Effector memory CD4-positive, alpha-beta T cell (primary cell): ENCODE measurements around the gene TBC1D8.

Experiments
- DNase-seq, 3 donors: peaks; one replicate each; pipeline ENCODE4 v3.0.0-alpha.2; 2020
- H3K27ac ChIP-seq: 2 replicates; pipeline ENCODE4 v1.7.0; 2013; ENCODE audit warnings: mild to moderate bottlenecking, low read length, moderate library complexity; ENCODE audit not compliant: insufficient read depth, poor library complexity, severe bottlenecking
- H3K27me3 ChIP-seq: replicated peaks from 2 replicates; pipeline ENCODE4 v1.7.0; 2013; ENCODE audit warnings: mild to moderate bottlenecking, low read length; ENCODE audit not compliant: insufficient read depth, control insufficient read depth, poor library complexity, severe bottlenecking
- H3K36me3 ChIP-seq: 2 replicates; pipeline ENCODE4 v1.7.0; 2013; ENCODE audit warnings: mild to moderate bottlenecking, low read length, moderate library complexity; ENCODE audit not compliant: control insufficient read depth, insufficient read depth
- H3K4me1 ChIP-seq: 2 replicates; pipeline ENCODE4 v1.7.0; 2013; ENCODE audit warnings: low read length, mild to moderate bottlenecking; ENCODE audit not compliant: control insufficient read depth, insufficient read depth, poor library complexity, severe bottlenecking
- H3K4me3 ChIP-seq: 2 replicates; pipeline ENCODE4 v1.7.0; 2013; ENCODE audit warnings: low read length, low read depth, mild to moderate bottlenecking; ENCODE audit not compliant: insufficient read depth, poor library complexity, severe bottlenecking
- H3K9me3 ChIP-seq: 2 replicates; pipeline ENCODE4 v1.7.0; 2013; ENCODE audit warnings: mild to moderate bottlenecking, low read length, moderate library complexity; ENCODE audit not compliant: control insufficient read depth

Gene TBC1D8

GRCh38 chr2:101004620-101005325 is 146.4 kb downstream of the TBC1D8 start:
- peaks cover 11% of the 10 kb centered on the region for H3K4me1 ChIP-seq
- no peaks in the 10 kb centered on the region for H3K9me3 ChIP-seq
- peaks cover 50% of the 10 kb centered on the region for H3K36me3 ChIP-seq
- DNase-seq, result no peak
- no peak overlapping the region for H3K4me3 ChIP-seq
- H3K27me3 ChIP-seq, result no peaks in the 10 kb centered on the region
- no peak overlapping the region for H3K27ac ChIP-seq

GRCh38 chr2:101003278-101003775 is 147.9 kb downstream of the TBC1D8 start:
- peak overlapping the region; percentile 87 for H3K27ac ChIP-seq
- H3K9me3 ChIP-seq, result no peaks in the 10 kb centered on the region
- peaks cover 48% of the 10 kb centered on the region for H3K36me3 ChIP-seq
- DNase-seq, result no peak
- H3K27me3 ChIP-seq, result no peaks in the 10 kb centered on the region
- peak overlapping the region; percentile 99 for H3K4me3 ChIP-seq
- H3K4me1 ChIP-seq, result peaks cover 11% of the 10 kb centered on the region

DNA sequence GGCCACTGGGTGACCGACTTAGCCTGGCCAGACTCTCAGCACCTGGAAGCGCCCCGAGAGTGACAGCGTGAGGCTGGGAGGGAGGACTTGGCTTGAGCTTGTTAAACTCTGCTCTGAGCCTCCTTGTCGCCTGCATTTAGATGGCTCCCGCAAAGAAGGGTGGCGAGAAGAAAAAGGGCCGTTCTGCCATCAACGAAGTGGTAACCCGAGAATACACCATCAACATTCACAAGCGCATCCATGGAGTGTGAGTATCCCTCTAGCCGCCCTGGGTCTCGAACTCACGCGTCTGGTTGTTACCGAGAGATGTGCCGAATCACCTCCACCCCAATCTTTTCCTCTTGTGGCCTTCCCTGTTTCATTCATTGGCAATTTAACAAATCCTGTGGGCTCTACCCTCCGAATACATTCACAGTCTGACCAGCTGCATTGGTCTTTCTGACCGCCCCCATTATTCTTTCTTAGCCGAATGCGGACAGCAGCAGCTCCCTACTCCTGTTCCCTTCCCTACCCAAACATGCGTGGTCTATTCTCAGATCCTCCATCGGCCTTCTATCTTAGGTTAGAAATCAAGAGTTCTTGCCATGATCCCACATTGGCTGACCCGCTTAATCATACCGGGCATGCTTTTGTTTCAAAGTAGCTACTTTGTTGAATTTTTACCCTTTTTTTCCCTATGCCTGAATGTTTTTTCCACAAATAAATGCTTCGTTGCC is 148.5 kb downstream of the TBC1D8 start:
- Histone ChIP-seq H3K4me3 (peak overlapping the region; percentile 99), H3K36me3 (peaks cover 44% of the 10 kb centered on the region), H3K27me3 (no peaks in the 10 kb centered on the region), H3K27ac (peak overlapping the region; percentile 87), H3K4me1 (peaks cover 11% of the 10 kb centered on the region), H3K9me3 (no peaks in the 10 kb centered on the region)
- DNase-seq, result no peak

DNA sequence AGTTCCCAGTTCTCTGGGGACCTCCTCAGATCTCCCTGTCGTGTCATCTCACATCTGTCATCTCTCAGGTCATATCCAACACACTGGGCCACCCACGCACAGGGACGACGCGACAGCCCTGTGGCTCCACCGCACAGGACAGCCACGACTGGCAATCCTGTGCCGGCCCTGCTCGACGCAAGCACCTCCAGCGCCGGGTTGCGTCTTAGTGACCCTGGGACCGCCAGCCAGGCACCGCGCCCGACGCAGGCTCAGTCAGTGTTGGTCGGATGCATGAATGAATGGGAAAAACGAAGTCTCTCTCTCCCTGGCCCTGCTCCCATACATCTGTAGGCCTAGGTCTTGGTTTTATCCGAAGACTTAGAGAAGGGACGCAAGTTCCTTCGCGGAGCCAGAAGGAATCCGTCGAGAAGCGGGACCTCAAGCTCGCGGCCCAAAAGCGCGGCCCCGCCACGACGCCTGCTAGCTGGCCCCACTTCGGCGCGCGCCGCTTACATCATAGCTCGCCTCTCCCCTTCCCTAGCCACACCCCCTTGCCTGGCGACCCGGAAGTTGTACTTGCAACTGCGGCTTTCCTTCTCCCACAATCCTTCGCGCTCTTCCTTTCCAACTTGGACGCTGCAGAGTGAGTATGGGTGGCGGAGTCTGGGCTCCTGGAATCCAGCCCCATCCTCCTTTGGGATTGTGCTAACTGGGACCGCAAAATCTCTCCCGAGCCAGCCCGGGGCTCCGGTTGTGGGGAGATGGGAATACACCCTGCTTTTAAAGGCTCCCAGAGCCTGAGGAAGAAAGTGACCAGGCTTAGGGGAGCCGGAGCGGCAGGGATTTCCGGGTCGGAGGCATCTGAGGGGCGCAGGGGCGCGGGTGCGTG is 149.3 kb downstream of the TBC1D8 start, which contains the start of gene RPL31:
TSS of gene RPL31 (plus strand) at position 599 of the 871 bp plus-strand sequence. CDS start 413 bp downstream, outside the sequence.
- peak within 1 kb of the TSS; percentile 99 for H3K4me3 ChIP-seq
- H3K9me3 ChIP-seq, result no peaks in the 10 kb centered on the region
- peaks cover 36% of the 10 kb centered on the region for H3K36me3 ChIP-seq
- H3K27ac ChIP-seq, result peak within 1 kb of the TSS; percentile 87
- H3K4me1 ChIP-seq, result peaks cover 11% of the 10 kb centered on the region
- H3K27me3 ChIP-seq, result no peaks in the 10 kb centered on the region
- DNase-seq, result peak; percentile 90 to 95 (median 91)

DNA sequence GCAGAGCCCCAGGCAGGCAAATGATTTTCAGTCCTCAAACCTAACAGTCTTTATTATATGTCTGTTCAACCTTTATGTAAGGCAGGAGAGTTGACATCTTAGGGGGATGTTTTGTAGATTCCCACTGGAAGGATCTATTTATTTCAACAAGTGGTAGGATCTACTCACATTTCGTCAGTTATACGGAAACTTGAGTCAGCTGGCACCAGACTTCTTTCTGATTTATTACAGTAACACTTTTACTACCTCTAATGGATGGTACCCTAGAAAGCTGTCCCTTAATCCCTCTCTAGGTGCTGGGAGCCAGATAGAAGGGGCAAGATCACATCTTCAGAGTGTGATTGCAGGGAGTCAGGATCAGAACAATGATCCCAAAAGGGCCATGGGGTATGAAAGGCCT is 151.2 kb downstream of the TBC1D8 start:
- H3K4me3 ChIP-seq, result no peak overlapping the region
- no peak for DNase-seq
- no peaks in the 10 kb centered on the region for H3K27me3 ChIP-seq
- H3K4me1 ChIP-seq, result peaks cover 11% of the 10 kb centered on the region
- H3K27ac ChIP-seq, result no peak overlapping the region
- H3K36me3 ChIP-seq, result peaks cover 16% of the 10 kb centered on the region
- H3K9me3 ChIP-seq, result no peaks in the 10 kb centered on the region

- Histone ChIP-seq H3K4me1 (peaks cover 4% of the 10 kb centered on the region), H3K4me3 (no peak overlapping the region), H3K27ac (no peak overlapping the region), H3K27me3 (no peaks in the 10 kb centered on the region), H3K9me3 (no peaks in the 10 kb centered on the region), H3K36me3 (no peaks in the 10 kb centered on the region)
- DNase-seq, result no peak
Measured at GRCh38 chr2:100998235-100998573, 153.0 kb downstream of the TBC1D8 start.

DNA sequence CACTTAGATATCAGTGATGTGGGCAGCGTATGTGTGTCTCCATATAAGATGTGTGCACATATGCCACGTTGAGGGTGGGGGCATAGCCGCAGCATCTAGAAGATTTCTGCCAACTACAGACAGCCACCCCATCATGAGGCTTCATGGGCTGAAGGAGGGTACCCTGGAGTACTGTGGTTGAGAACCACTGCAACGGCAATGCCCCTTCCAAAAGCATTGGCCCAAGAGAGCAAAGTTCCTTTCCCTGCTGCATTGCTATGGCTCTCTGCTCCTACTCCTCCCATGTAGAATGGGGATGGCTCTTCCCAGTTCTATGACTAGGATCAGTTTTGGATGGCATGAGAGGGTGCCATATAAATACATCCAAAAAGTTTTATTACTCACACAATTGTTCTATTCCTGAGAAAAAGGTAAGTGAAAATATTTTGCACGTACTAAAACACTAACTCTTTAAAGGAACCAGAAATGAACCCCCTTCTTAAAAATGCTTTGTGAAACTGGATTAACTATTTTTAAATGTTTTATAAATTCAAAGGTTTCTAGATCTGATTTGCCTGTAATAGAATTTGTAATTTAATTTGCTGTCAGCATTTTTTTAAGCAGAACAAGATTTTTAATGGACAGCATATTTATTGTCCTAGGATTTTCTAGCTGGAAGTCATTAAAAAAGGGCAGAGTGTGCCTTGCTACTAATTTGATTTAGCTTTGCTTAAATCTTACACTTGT is 153.5 kb downstream of the TBC1D8 start:
- H3K27ac ChIP-seq, result no peak overlapping the region

GRCh38 chr2:100995309-100996075 is 155.7 kb downstream of the TBC1D8 start:
- no peak for DNase-seq
- H3K27ac ChIP-seq, result no peak overlapping the region
- no peaks in the 10 kb centered on the region for H3K27me3 ChIP-seq
- H3K4me1 ChIP-seq, result no peaks in the 10 kb centered on the region
- no peaks in the 10 kb centered on the region for H3K9me3 ChIP-seq
- no peaks in the 10 kb centered on the region for H3K36me3 ChIP-seq
- H3K4me3 ChIP-seq, result no peak overlapping the region

More for the DNA sequence above, 153.5 kb downstream of the TBC1D8 start:
- DNase-seq, result no peak
- Histone ChIP-seq H3K27me3 (no peaks in the 10 kb centered on the region), H3K36me3 (no peaks in the 10 kb centered on the region), H3K4me1 (peaks cover 4% of the 10 kb centered on the region), H3K4me3 (no peak overlapping the region), H3K9me3 (no peaks in the 10 kb centered on the region)

- H3K36me3 ChIP-seq, result no peaks in the 10 kb centered on the region
- H3K4me3 ChIP-seq, result no peak overlapping the region
- DNase-seq, result no peak
- H3K9me3 ChIP-seq, result no peaks in the 10 kb centered on the region
- no peaks in the 10 kb centered on the region for H3K27me3 ChIP-seq
- no peak overlapping the region for H3K27ac ChIP-seq
- H3K4me1 ChIP-seq, result no peaks in the 10 kb centered on the region
Measured at GRCh38 chr2:100993294-100993693, 157.9 kb downstream of the TBC1D8 start.
